Neural cell (in vitro differentiated cells): Measurements from ENCODE around the gene HMCN2.

Source experiments
- CTCF ChIP-seq: fragments of 450-650 bp; IDR thresholded peaks from 2 replicates; pipeline ENCODE4 v1.5.1; 2014; ENCODE audit warnings: antibody characterized with exemption, mild to moderate bottlenecking, moderate library complexity; ENCODE audit not compliant: poor library complexity, severe bottlenecking
- EP300 ChIP-seq: fragments of 450-650 bp; conservative IDR thresholded peaks from 2 replicates; pipeline ENCODE4 v1.6.1; 2014; ENCODE audit warnings: antibody characterized with exemption, mild to moderate bottlenecking, moderate library complexity; ENCODE audit not compliant: poor library complexity, severe bottlenecking
- EZH2 ChIP-seq: fragments of 200-600, 300-800 bp; shearing (Covaris generic), sonication (generic); IDR thresholded peaks from 2 replicates; pipeline ENCODE4 v1.6.1; 2014; ENCODE audit warnings: antibody characterized with exemption, low read length, borderline replicate concordance, mild to moderate bottlenecking; ENCODE audit not compliant: insufficient read depth, poor library complexity, severe bottlenecking
- MXI1 ChIP-seq: fragments of 450-650 bp; conservative IDR thresholded peaks from 2 replicates; pipeline ENCODE4 v1.6.1; 2014; ENCODE audit warnings: antibody characterized with exemption, mild to moderate bottlenecking; ENCODE audit not compliant: poor library complexity, severe bottlenecking
- POLR2AphosphoS5 ChIP-seq: IDR thresholded peaks from 2 replicates; pipeline ENCODE4 v1.6.1; 2012
- RAD21 ChIP-seq: fragments of 450-650 bp; conservative IDR thresholded peaks from 2 replicates; pipeline ENCODE4 v1.6.1; 2014; ENCODE audit warnings: antibody characterized with exemption, mild to moderate bottlenecking, moderate library complexity
- REST ChIP-seq: IDR thresholded peaks from 2 replicates; pipeline ENCODE4 v1.6.1; 2012; ENCODE audit warnings: borderline replicate concordance
- SMC3 ChIP-seq: fragments of 450-650 bp; conservative IDR thresholded peaks from 2 replicates; pipeline ENCODE4 v1.6.1; 2014; ENCODE audit warnings: antibody characterized with exemption, mild to moderate bottlenecking, moderate library complexity; ENCODE audit not compliant: poor library complexity
- TAF1 ChIP-seq: IDR thresholded peaks from 2 replicates; pipeline ENCODE4 v1.6.1; 2012; ENCODE audit warnings: low read depth

DNA sequence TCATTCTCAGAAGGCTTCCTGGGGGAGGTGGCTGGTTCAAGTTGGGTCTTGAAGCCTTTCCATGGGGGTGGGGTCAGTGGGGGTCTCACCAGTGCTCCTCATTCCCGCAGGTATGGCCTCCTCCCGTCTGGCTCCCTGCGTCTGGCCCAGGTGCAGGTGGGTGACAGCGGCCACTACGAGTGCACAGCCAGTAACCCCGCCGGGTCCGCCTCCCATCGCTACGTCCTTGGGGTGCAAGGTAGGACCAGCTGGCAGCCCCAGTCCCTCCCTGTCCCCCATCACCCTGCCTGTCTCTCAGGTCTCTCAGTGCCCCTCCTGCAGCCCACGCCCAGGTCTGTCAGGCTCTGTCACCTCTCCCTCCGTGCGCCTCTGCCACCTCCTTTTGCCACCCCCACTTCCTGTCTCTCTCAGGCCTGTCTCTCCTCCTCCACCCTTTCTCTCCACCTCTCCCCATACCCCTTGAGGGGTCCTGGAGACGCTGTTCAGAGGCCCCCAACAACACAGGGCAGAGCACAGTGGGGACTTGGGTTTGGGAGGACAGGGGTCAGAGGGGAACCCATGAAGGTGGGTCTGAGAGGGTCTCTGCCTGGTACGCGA lies 72.3 kb downstream of the HMCN2 start:
- TF ChIP-seq CTCF: no peak
- no peak for TF ChIP-seq TAF1
- no peak for TF ChIP-seq EZH2
- no peak for TF ChIP-seq RAD21
- TF ChIP-seq SMC3: no peak
- TF ChIP-seq MXI1: no peak
- TF ChIP-seq POLR2AphosphoS5: no peak
- TF ChIP-seq REST: no peak
- TF ChIP-seq EP300: no peak
